ENCODE measurements around the gene AHI1.
"Not testable (repeated sequence)": the region's sequence is repeated elsewhere in the genome, so short reads cannot be mapped to it uniquely, and the experiment has no call there.

Gene AHI1

DNA sequence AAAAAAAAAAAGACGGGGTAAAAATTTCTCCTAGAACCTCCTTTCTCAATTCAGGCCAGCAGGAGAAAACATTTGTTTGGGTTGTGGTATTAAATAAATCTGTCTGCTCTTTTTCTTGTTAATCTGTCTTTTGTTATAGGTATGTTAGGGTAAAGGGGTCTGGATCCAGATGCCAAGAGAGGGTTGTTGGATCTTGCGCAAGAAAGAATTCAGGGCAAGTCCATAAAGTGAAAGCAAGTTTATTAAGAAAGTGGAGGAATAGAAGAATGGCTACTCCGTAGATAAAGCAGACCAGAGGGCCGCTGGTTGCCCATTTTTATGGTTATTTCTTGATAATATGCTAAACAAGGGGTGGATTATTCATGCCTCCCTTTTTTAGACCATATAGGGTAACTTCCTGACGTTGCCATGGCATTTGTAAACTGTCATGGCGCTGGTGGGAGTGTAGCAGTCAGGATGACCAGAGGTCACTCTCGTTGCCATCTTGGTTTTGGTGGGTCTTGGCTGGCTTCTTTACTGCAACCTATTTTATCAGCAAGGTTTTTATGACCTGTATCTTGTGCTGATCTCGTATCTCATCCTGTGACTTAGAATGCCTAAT, 251.0 kb downstream of the AHI1 start:
- H3K27ac ChIP-seq (ENCODE audit: low read depth, low read length, severe bottlenecking); H3K4me3 ChIP-seq (ENCODE audit: extremely low read depth, insufficient read depth, low read length, poor library complexity, severe bottlenecking); H3K36me3 ChIP-seq (ENCODE audit: control insufficient read depth, insufficient read depth, low read length); H3K9me3 ChIP-seq (ENCODE audit: control insufficient read depth, low read length): not testable (repeated sequence)
- 94% methylated on average over 5 of the region's 8 CpGs for WGBS, 2 experiments (ENCODE audit: insufficient coverage in 2 of 2)
- H3K4me1 ChIP-seq (ENCODE audit: control insufficient read depth, insufficient read depth, low read length, poor library complexity, severe bottlenecking) = peaks cover 25% of the 10 kb centered on the region

GRCh38 chr6:135244805-135245204, 252.7 kb downstream of the AHI1 start:
- no peak overlapping the region for H3K4me3 ChIP-seq (ENCODE audit: extremely low read depth, insufficient read depth, low read length, poor library complexity, severe bottlenecking)
- H3K9me3 ChIP-seq (ENCODE audit: control insufficient read depth, low read length) = no peaks in the 10 kb centered on the region
- H3K27ac ChIP-seq (ENCODE audit: low read depth, low read length, severe bottlenecking) = no peak overlapping the region
- no peaks in the 10 kb centered on the region for H3K36me3 ChIP-seq (ENCODE audit: control insufficient read depth, insufficient read depth, low read length)
- 100% methylated on average over 3 to 5 of the region's 6 CpGs for WGBS, 2 experiments (ENCODE audit: insufficient coverage in 2 of 2)
- H3K4me1 ChIP-seq (ENCODE audit: control insufficient read depth, insufficient read depth, low read length, poor library complexity, severe bottlenecking) = peaks cover 8% of the 10 kb centered on the region

DNA sequence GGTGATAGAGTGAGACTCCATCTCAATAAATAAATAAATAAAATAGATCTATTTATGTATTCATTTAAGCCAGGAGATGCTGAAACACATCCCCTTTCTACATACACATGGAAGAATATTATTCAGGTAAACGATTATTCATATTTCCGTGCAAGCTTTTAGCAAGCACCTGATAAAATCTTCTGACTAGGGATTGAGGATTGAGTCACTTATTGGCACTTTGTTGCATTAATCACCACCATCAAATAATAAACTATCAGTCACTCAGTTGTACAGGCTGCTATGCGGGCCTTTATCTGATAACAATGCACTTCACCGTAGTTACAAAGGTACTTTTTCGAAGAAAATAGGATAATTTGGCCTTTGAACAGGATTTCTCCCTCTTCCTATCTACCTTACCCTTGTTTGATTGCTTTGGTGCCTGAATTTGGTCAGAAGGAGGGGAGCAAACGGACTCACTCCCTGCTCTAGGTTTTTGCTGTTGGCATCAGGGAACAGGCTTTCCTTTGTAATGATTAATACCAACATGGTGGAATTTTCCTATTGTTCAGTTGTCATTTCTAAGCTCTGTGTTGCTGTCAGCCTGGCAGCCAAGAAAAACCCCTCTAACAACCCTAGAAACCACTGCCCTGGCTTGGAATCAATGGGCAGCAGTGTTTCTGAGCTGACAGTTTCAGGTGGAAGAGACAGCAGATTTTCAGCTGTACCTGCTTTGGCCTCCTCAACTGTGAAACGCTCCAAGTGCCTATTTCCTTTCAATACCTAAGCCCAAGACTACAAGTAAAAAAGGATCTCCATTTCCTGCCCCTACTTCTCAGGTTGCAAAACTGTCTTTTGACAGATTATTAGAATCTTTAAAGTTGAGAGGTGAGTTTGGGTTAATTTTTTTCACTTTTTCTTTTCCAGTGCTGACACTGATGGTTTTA, 253.4 kb downstream of the AHI1 start:
- H3K9me3 ChIP-seq (ENCODE audit: control insufficient read depth, low read length) = no peaks in the 10 kb centered on the region

DNA sequence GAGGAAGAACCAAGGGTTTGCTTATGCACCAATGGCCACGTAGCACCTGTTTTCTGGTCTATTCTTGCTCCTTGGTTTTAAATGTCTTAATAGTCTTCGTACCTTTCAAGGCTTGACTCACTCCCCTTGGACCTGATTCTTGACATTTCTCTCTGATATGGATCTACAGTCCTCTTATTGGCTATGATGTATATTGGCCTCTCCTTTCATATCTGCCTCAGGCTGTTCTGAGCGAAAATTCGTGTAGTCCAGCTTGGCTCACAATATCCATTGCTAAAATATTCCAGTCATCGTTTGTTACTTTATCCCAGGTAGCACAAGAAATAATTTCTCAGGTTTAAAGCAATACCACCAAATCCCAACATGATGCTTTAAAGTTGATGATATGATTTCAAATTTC, 256.8 kb downstream of the AHI1 start:
- Histone ChIP-seq H3K27ac (ENCODE audit: low read depth, low read length, severe bottlenecking) (no peak overlapping the region), H3K9me3 (ENCODE audit: control insufficient read depth, low read length) (no peaks in the 10 kb centered on the region), H3K36me3 (ENCODE audit: control insufficient read depth, insufficient read depth, low read length) (no peaks in the 10 kb centered on the region), H3K4me3 (ENCODE audit: extremely low read depth, insufficient read depth, low read length, poor library complexity, severe bottlenecking) (no peak overlapping the region), H3K4me1 (ENCODE audit: control insufficient read depth, insufficient read depth, low read length, poor library complexity, severe bottlenecking) (no peaks in the 10 kb centered on the region)
- 81% methylated on average over 2 of the region's 5 CpGs; no CpG with 5 or more reads in 1 of the 2 experiments for WGBS, 2 experiments (ENCODE audit: insufficient coverage in 2 of 2)

More for the DNA sequence above, 253.4 kb downstream of the AHI1 start:
- Histone ChIP-seq H3K4me3 (ENCODE audit: extremely low read depth, insufficient read depth, low read length, poor library complexity, severe bottlenecking) (no peak overlapping the region), H3K36me3 (ENCODE audit: control insufficient read depth, insufficient read depth, low read length) (no peaks in the 10 kb centered on the region), H3K27ac (ENCODE audit: low read depth, low read length, severe bottlenecking) (no peak overlapping the region), H3K4me1 (ENCODE audit: control insufficient read depth, insufficient read depth, low read length, poor library complexity, severe bottlenecking) (peaks cover 2% of the 10 kb centered on the region)
- 97% methylated on average over 6 of the region's 7 CpGs; no CpG with 5 or more reads in 1 of the 2 experiments for WGBS, 2 experiments (ENCODE audit: insufficient coverage in 2 of 2)

DNA sequence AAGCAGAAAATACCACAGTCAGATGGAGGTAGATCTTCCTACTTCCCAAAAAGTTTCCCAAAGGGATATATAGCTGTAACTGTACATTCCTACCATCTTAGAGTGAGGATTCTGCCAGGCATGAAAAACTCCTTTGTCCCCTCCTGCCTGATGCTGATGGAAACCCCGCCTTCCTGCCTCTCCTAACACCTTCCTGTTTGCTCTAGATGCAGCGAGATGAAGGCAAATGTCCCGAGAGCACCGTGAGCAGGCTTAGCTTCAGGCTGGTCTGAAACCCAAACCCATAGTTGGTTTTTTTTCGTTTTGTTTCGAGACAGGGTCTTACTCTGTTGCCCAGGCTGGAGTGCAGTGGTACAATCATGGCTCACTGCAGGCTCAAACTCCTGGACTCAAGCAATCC, 260.8 kb downstream of the AHI1 start:
- WGBS, 2 experiments (ENCODE audit: insufficient coverage in 2 of 2) = 80 to 83% methylated on average over 6 of the region's 6 CpGs
- Histone ChIP-seq H3K4me1 (ENCODE audit: control insufficient read depth, insufficient read depth, low read length, poor library complexity, severe bottlenecking) (no peaks in the 10 kb centered on the region), H3K36me3 (ENCODE audit: control insufficient read depth, insufficient read depth, low read length) (no peaks in the 10 kb centered on the region), H3K4me3 (ENCODE audit: extremely low read depth, insufficient read depth, low read length, poor library complexity, severe bottlenecking) (no peak overlapping the region), H3K9me3 (ENCODE audit: control insufficient read depth, low read length) (no peaks in the 10 kb centered on the region), H3K27ac (ENCODE audit: low read depth, low read length, severe bottlenecking) (no peak overlapping the region)

DNA sequence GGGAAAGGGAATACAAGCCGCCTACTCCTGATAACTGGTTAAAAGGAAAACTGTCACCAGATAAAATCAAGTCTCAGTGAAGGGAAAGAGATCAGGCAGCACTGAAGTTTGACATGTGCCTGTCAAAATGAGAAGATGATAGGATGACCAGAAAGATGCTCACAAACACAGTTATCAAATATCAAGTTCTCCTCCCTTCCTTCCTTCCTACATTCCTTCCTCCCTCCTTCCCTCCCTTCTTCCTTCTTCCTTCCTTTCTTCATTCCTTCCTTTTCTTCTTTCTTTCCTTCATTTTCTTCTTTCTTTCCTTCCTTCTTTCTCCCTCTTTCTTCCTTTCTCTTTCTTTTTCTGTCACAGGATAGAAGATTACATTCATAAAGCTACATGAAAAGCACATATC, 261.2 kb downstream of the AHI1 start:
- 90 to 91% methylated on average over 1 of the region's 1 CpG for whole genome bisulfite sequencing, 2 experiments (ENCODE audit: insufficient coverage in 2 of 2)
- H3K4me1 ChIP-seq (ENCODE audit: control insufficient read depth, insufficient read depth, low read length, poor library complexity, severe bottlenecking) = peaks cover 3% of the 10 kb centered on the region
- H3K27ac ChIP-seq (ENCODE audit: low read depth, low read length, severe bottlenecking) = no peak overlapping the region
- no peak overlapping the region for H3K4me3 ChIP-seq (ENCODE audit: extremely low read depth, insufficient read depth, low read length, poor library complexity, severe bottlenecking)
- H3K36me3 ChIP-seq (ENCODE audit: control insufficient read depth, insufficient read depth, low read length) = no peaks in the 10 kb centered on the region
- H3K9me3 ChIP-seq (ENCODE audit: control insufficient read depth, low read length) = no peaks in the 10 kb centered on the region

DNA sequence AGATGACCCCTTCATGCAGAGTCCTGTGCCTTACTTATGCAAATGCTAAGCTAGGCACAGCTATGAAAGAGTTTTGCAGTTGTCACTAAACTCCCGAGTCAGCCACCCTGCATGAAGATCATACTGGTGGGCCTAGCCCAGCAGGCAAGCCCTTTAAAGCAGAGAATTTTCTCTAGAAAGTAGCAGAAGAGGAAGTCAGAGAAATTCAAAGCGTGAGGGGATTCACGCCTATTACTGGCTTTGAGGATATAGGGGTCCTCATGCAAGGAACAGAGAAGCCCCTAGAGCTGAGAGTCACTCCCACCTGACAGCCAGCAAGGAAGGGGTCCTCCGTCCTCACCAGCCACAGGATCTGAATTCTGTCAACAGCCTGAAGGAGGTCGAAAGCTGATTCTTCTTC, 261.8 kb downstream of the AHI1 start:
- WGBS, 2 experiments (ENCODE audit: insufficient coverage in 2 of 2) = 76 to 93% methylated on average over 5 of the region's 5 CpGs
- peaks cover 9% of the 10 kb centered on the region for H3K4me1 ChIP-seq (ENCODE audit: control insufficient read depth, insufficient read depth, low read length, poor library complexity, severe bottlenecking)
- H3K9me3 ChIP-seq (ENCODE audit: control insufficient read depth, low read length) = no peaks in the 10 kb centered on the region
- H3K27ac ChIP-seq (ENCODE audit: low read depth, low read length, severe bottlenecking) = no peak overlapping the region
- no peaks in the 10 kb centered on the region for H3K36me3 ChIP-seq (ENCODE audit: control insufficient read depth, insufficient read depth, low read length)
- H3K4me3 ChIP-seq (ENCODE audit: extremely low read depth, insufficient read depth, low read length, poor library complexity, severe bottlenecking) = no peak overlapping the region

- no CpG with 5 or more reads among the region's 1 CpG for WGBS, 2 experiments (ENCODE audit: insufficient coverage in 2 of 2)
- no peak overlapping the region for H3K4me3 ChIP-seq (ENCODE audit: extremely low read depth, insufficient read depth, low read length, poor library complexity, severe bottlenecking)
- H3K4me1 ChIP-seq (ENCODE audit: control insufficient read depth, insufficient read depth, low read length, poor library complexity, severe bottlenecking) = peaks cover 10% of the 10 kb centered on the region
- no peaks in the 10 kb centered on the region for H3K36me3 ChIP-seq (ENCODE audit: control insufficient read depth, insufficient read depth, low read length)
- H3K27ac ChIP-seq (ENCODE audit: low read depth, low read length, severe bottlenecking) = no peak overlapping the region
- H3K9me3 ChIP-seq (ENCODE audit: control insufficient read depth, low read length) = no peaks in the 10 kb centered on the region
These were observed 263.1 kb downstream of the AHI1 start for GRCh38 chr6:135234492-135234780.

GRCh38 chr6:135233686-135234491, 263.7 kb downstream of the AHI1 start:
- 92 to 94% methylated on average over 3 to 5 of the region's 5 CpGs for WGBS, 2 experiments (ENCODE audit: insufficient coverage in 2 of 2)
- Histone ChIP-seq H3K27ac (ENCODE audit: low read depth, low read length, severe bottlenecking) (no peak overlapping the region), H3K36me3 (ENCODE audit: control insufficient read depth, insufficient read depth, low read length) (no peaks in the 10 kb centered on the region), H3K4me1 (ENCODE audit: control insufficient read depth, insufficient read depth, low read length, poor library complexity, severe bottlenecking) (peaks cover 10% of the 10 kb centered on the region), H3K4me3 (ENCODE audit: extremely low read depth, insufficient read depth, low read length, poor library complexity, severe bottlenecking) (no peak overlapping the region), H3K9me3 (ENCODE audit: control insufficient read depth, low read length) (no peaks in the 10 kb centered on the region)

Data from mesodermal cell (in vitro differentiated cells).